Endothelial cell (in vitro differentiated cells): ENCODE measurements around the gene KEL. TPM values are rescaled to one million over a fixed set of nuclear protein-coding genes. Genes with fewer than 3 reads are reported as not detected.
A peak's percentile ranks its signal among the peaks of the same experiment; 100 is the strongest.

Experiments
- DNase-seq: peaks from one replicate; pipeline ENCODE4 v3.0.0; 2021; ENCODE audit warnings: low spot score
- H3K27ac Mint-ChIP-seq: one replicate; pipeline ENCODE4 v1.8.0; 2021; ENCODE audit warnings: mixed read lengths, inconsistent platforms; ENCODE audit not compliant: unreplicated experiment
- H3K27me3 Mint-ChIP-seq: one replicate; pipeline ENCODE4 v1.8.0; 2021; ENCODE audit warnings: mild to moderate bottlenecking, moderate library complexity, mixed read lengths, inconsistent platforms; ENCODE audit not compliant: unreplicated experiment
- H3K36me3 Mint-ChIP-seq: one replicate; pipeline ENCODE4 v1.8.0; 2021; ENCODE audit warnings: mild to moderate bottlenecking, low read depth, mixed read lengths, inconsistent platforms; ENCODE audit not compliant: unreplicated experiment
- H3K4me1 Mint-ChIP-seq: one replicate; pipeline ENCODE4 v1.8.0; 2021; ENCODE audit warnings: mild to moderate bottlenecking, mixed read lengths, inconsistent platforms; ENCODE audit not compliant: unreplicated experiment
- H3K4me3 Mint-ChIP-seq: one replicate; pipeline ENCODE4 v1.8.0; 2021; ENCODE audit warnings: mild to moderate bottlenecking, mixed read lengths, inconsistent platforms; ENCODE audit not compliant: unreplicated experiment
- H3K9me3 Mint-ChIP-seq: one replicate; pipeline ENCODE4 v1.8.0; 2021; ENCODE audit warnings: mixed read lengths, inconsistent platforms; ENCODE audit not compliant: unreplicated experiment
- CTCF ChIP-seq: fragments of 200-600 bp; sonication (generic); IDR thresholded peaks from one replicate; pipeline ENCODE4 v1.5.0; 2021; ENCODE audit warnings: antibody characterized with exemption; ENCODE audit not compliant: unreplicated experiment
- total RNA-seq: library from RNA; stranded (reverse); fragmentation: NEBNext Ultra II Directional; extraction: Animal tissue kit (Norgen Biotek cat#: 25700); gene quantifications from one replicate; pipeline ENCODE4 v1.2.1, GENCODE V29; 2021; ENCODE audit not compliant: unreplicated experiment

KEL gene
- total RNA-seq, 1 donor from 2014 or later, result 0.74 TPM

- Mint-ChIP-seq H3K4me3 (no peak overlapping the region), H3K36me3 (peaks cover 18% of the 10 kb centered on the region), H3K4me1 (peaks cover 8% of the 10 kb centered on the region), H3K27ac (no peak overlapping the region), H3K9me3 (peaks cover 24% of the 10 kb centered on the region), H3K27me3 (peaks cover 2% of the 10 kb centered on the region)
- no peak for TF ChIP-seq CTCF
- no peak for DNase-seq
Observed at GRCh38 chr7:142956951-142957623, 5.1 kb downstream of the KEL start.

- TF ChIP-seq CTCF, result no peak
- Mint-ChIP-seq H3K27me3 (no peaks in the 10 kb centered on the region), H3K36me3 (peaks cover 18% of the 10 kb centered on the region), H3K4me1 (peaks cover 8% of the 10 kb centered on the region), H3K27ac (no peak overlapping the region), H3K9me3 (peaks cover 24% of the 10 kb centered on the region), H3K4me3 (no peak overlapping the region)
- DNase-seq, result no peak
Observed at GRCh38 chr7:142954680-142955268, 7.4 kb downstream of the KEL start.

GRCh38 chr7:142950235-142950634, 11.9 kb downstream of the KEL start:
- no peaks in the 10 kb centered on the region for H3K27me3 Mint-ChIP-seq
- no peak for TF ChIP-seq CTCF
- H3K4me1 Mint-ChIP-seq, result peaks cover 5% of the 10 kb centered on the region
- H3K9me3 Mint-ChIP-seq, result peaks cover 12% of the 10 kb centered on the region
- H3K4me3 Mint-ChIP-seq, result no peak overlapping the region
- no peak for DNase-seq
- H3K27ac Mint-ChIP-seq, result no peak overlapping the region
- H3K36me3 Mint-ChIP-seq, result peaks cover 16% of the 10 kb centered on the region

- peaks cover 2% of the 10 kb centered on the region for H3K9me3 Mint-ChIP-seq
- peaks cover 2% of the 10 kb centered on the region for H3K27me3 Mint-ChIP-seq
- H3K4me3 Mint-ChIP-seq, result no peak overlapping the region
- peaks cover 7% of the 10 kb centered on the region for H3K4me1 Mint-ChIP-seq
- no peak for DNase-seq
- TF ChIP-seq CTCF, result no peak
- no peak overlapping the region for H3K27ac Mint-ChIP-seq
- peaks cover 10% of the 10 kb centered on the region for H3K36me3 Mint-ChIP-seq
Observed at GRCh38 chr7:142948603-142949002, 13.6 kb downstream of the KEL start.

- no peak for DNase-seq
- H3K9me3 Mint-ChIP-seq, result no peaks in the 10 kb centered on the region
- peaks cover 5% of the 10 kb centered on the region for H3K27me3 Mint-ChIP-seq
- peak overlapping the region; percentile 53 for H3K4me3 Mint-ChIP-seq
- H3K36me3 Mint-ChIP-seq, result peaks cover 13% of the 10 kb centered on the region
- H3K4me1 Mint-ChIP-seq, result peaks cover 22% of the 10 kb centered on the region
- no peak overlapping the region for H3K27ac Mint-ChIP-seq
- no peak for TF ChIP-seq CTCF
Observed at GRCh38 chr7:142945001-142945400, 17.2 kb downstream of the KEL start.
